Trophoblast cell (in vitro differentiated cells and primary cell): Measurements from ENCODE around the gene CD48. TPM values are rescaled to one million over a fixed set of nuclear protein-coding genes. Genes with fewer than 3 reads are reported as not detected.

ENCODE experiments used
- DNase-seq, 2 donors: peaks; one replicate each; pipeline ENCODE4 v3.0.0-alpha.2; 2016
- H2AFZ ChIP-seq: 2 replicates; pipeline ENCODE4 v1.6.1; 2013; ENCODE audit warnings: low read length, moderate library complexity, mild to moderate bottlenecking; ENCODE audit not compliant: insufficient read depth, poor library complexity
- H2AK5ac ChIP-seq: 2 replicates; pipeline ENCODE4 v1.6.1; 2013; ENCODE audit warnings: mild to moderate bottlenecking, low read length
- H2BK120ac ChIP-seq: 2 replicates; pipeline ENCODE4 v1.6.1; 2013; ENCODE audit warnings: low read length, mild to moderate bottlenecking, moderate library complexity; ENCODE audit not compliant: insufficient read depth, poor library complexity
- H2BK12ac ChIP-seq: 2 replicates; pipeline ENCODE4 v1.6.1; 2013; ENCODE audit warnings: mild to moderate bottlenecking, low read length, moderate library complexity
- H2BK5ac ChIP-seq: 2 replicates; pipeline ENCODE4 v1.6.1; 2013; ENCODE audit warnings: low read length, low read depth, moderate library complexity, mild to moderate bottlenecking; ENCODE audit not compliant: poor library complexity
- H3K14ac ChIP-seq: 2 replicates; pipeline ENCODE4 v1.6.1; 2013; ENCODE audit warnings: mild to moderate bottlenecking, low read length
- H3K18ac ChIP-seq: 2 replicates; pipeline ENCODE4 v1.6.1; 2013; ENCODE audit warnings: mild to moderate bottlenecking, low read length
- H3K23ac ChIP-seq: 2 replicates; pipeline ENCODE4 v1.6.1; 2013; ENCODE audit warnings: low read length
- H3K27ac ChIP-seq: 2 replicates; pipeline ENCODE4 v1.5.1; 2013; ENCODE audit warnings: low read depth, mild to moderate bottlenecking, inconsistent platforms, low read length, moderate library complexity
- H3K27me3 ChIP-seq: 2 replicates; pipeline ENCODE4 v1.6.1; 2013; ENCODE audit warnings: inconsistent platforms, mild to moderate bottlenecking, low read length, moderate library complexity; ENCODE audit not compliant: insufficient read depth
- H3K36me3 ChIP-seq, 2 experiments: 1 replicate in 1 of 2; 2 replicates in 1 of 2; pipeline ENCODE4 v1.6.1; 2013; ENCODE audit warnings: low read length in 2 of 2, mild to moderate bottlenecking in 2 of 2, moderate library complexity in 1 of 2; ENCODE audit not compliant: insufficient read depth in 2 of 2, control insufficient read depth in 1 of 2
- H3K4ac ChIP-seq: 2 replicates; pipeline ENCODE4 v1.6.1; 2013; ENCODE audit warnings: low read depth, mild to moderate bottlenecking, low read length, moderate library complexity
- H3K4me1 ChIP-seq, 2 experiments: 1 replicate in 1 of 2; 2 replicates in 1 of 2; pipeline ENCODE4 v1.6.1; 2013; ENCODE audit warnings: low read length in 2 of 2, mild to moderate bottlenecking in 2 of 2, moderate library complexity in 1 of 2; ENCODE audit not compliant: insufficient read depth in 2 of 2, control insufficient read depth in 1 of 2
- H3K4me2 ChIP-seq: 2 replicates; pipeline ENCODE4 v1.6.1; 2013; ENCODE audit warnings: inconsistent platforms, mild to moderate bottlenecking, low read length, moderate library complexity
- H3K4me3 ChIP-seq: 2 replicates; pipeline ENCODE4 v1.5.1; 2013; ENCODE audit warnings: mild to moderate bottlenecking, low read depth, low read length, inconsistent platforms
- H3K79me1 ChIP-seq: one replicate; pipeline ENCODE4 v1.6.1; 2013; ENCODE audit warnings: low read length
- H3K79me2 ChIP-seq: 2 replicates; pipeline ENCODE4 v1.6.1; 2013; ENCODE audit warnings: low read length, mild to moderate bottlenecking; ENCODE audit not compliant: control insufficient read depth, insufficient read depth, poor library complexity
- H3K9ac ChIP-seq: 2 replicates; pipeline ENCODE4 v1.6.1; 2013; ENCODE audit warnings: mild to moderate bottlenecking, low read length
- H3K9me3 ChIP-seq: 2 replicates; pipeline ENCODE4 v1.6.1; 2013; ENCODE audit warnings: low read depth, mild to moderate bottlenecking, control low read depth, inconsistent platforms, low read length; ENCODE audit not compliant: insufficient read depth
- H4K12ac ChIP-seq: 2 replicates; pipeline ENCODE4 v1.6.1; 2013; ENCODE audit warnings: low read depth, mild to moderate bottlenecking, low read length, moderate library complexity
- H4K8ac ChIP-seq: 2 replicates; pipeline ENCODE4 v1.6.1; 2013; ENCODE audit warnings: low read depth, mild to moderate bottlenecking, low read length, moderate library complexity
- H4K91ac ChIP-seq: one replicate; pipeline ENCODE4 v1.6.1; 2013; ENCODE audit warnings: low read depth, mild to moderate bottlenecking, low read length, moderate library complexity
- WGBS: extraction: QIAGEN DNeasy Blood & Tissue Kit; methylation state at CpG from one replicate; pipeline ENCODE4 v1.1.7; 2013; ENCODE audit warnings: missing lambda C conversion rate; ENCODE audit not compliant: insufficient read length, insufficient coverage; ENCODE audit errors: extremely low coverage; 5-methylcytosine and 5-hydroxymethylcytosine counted together
- polyA plus RNA-seq: library from polyadenylated mRNA; stranded (reverse); fragments of 200-250 nt; gene quantifications from 2 replicates; pipeline ENCODE4 v1.2.3, GENCODE V29; 2013

The CD48 gene
- polyA plus RNA-seq: not detected in 2 replicates

GRCh38 chr1:160711602-160712311 lies at the start of gene CD48:
Gene CD48 (minus strand): TSS chr1:160711822. CDS start chr1:160711763, 59 bp downstream.
- no peak within 1 kb of the TSS for H3K18ac ChIP-seq
- H3K4me1 ChIP-seq: no peaks in the 10 kb centered on the region
- no peaks in the 10 kb centered on the region for H3K79me1 ChIP-seq
- H3K36me3 ChIP-seq: no peaks in the 10 kb centered on the region
- H3K79me2 ChIP-seq: no peaks in the 10 kb centered on the region
- no peak within 1 kb of the TSS for H3K4me2 ChIP-seq
- WGBS: no CpG with 5 or more reads among the region's 9 CpGs
- no peak within 1 kb of the TSS for H3K4ac ChIP-seq
- H4K8ac ChIP-seq: no peak within 1 kb of the TSS
- no peak within 1 kb of the TSS for H2BK12ac ChIP-seq
- H4K91ac ChIP-seq: no peak within 1 kb of the TSS
- no peak within 1 kb of the TSS for H2BK120ac ChIP-seq
- H2AK5ac ChIP-seq: no peak within 1 kb of the TSS
- H3K4me3 ChIP-seq: peak within 1 kb of the TSS; percentile 49
- no peak within 1 kb of the TSS for H3K9ac ChIP-seq
- H2BK5ac ChIP-seq: no peak within 1 kb of the TSS
- no peak within 1 kb of the TSS for H3K14ac ChIP-seq
- no peak within 1 kb of the TSS for H3K23ac ChIP-seq
- no peak within 1 kb of the TSS for H4K12ac ChIP-seq
- H2AFZ ChIP-seq: no peak within 1 kb of the TSS
- DNase-seq: no peak
- no peaks in the 10 kb centered on the region for H3K27me3 ChIP-seq
- no peaks in the 10 kb centered on the region for H3K9me3 ChIP-seq
- H3K27ac ChIP-seq: no peak within 1 kb of the TSS

GRCh38 chr1:160761046-160761445 lies 49.4 kb upstream of the CD48 start:
- Histone ChIP-seq H3K79me1 (peaks cover 1% of the 10 kb centered on the region), H3K9ac (no peak overlapping the region), H4K91ac (no peak overlapping the region), H3K18ac (no peak overlapping the region), H2AK5ac (no peak overlapping the region), H3K4me1 (peaks cover 0 to 3% of the 10 kb centered on the region in 2 experiments), H3K4me2 (no peak overlapping the region), H2AFZ (no peak overlapping the region), H2BK120ac (no peak overlapping the region), H3K23ac (no peak overlapping the region), H4K8ac (no peak overlapping the region), H3K4ac (no peak overlapping the region), H4K12ac (no peak overlapping the region), H3K27ac (no peak overlapping the region), H3K9me3 (no peaks in the 10 kb centered on the region), H3K36me3 (no peaks in the 10 kb centered on the region), H3K79me2 (no peaks in the 10 kb centered on the region), H2BK5ac (no peak overlapping the region), H2BK12ac (no peak overlapping the region), H3K4me3 (no peak overlapping the region), H3K14ac (no peak overlapping the region), H3K27me3 (no peaks in the 10 kb centered on the region)
- no CpG with 5 or more reads among the region's 4 CpGs for WGBS
- no peak for DNase-seq

- no peak overlapping the region for H3K27ac ChIP-seq
- peak; percentile 71 to 87 for DNase-seq
- no peak overlapping the region for H4K91ac ChIP-seq
- no peak overlapping the region for H2BK5ac ChIP-seq
- no peaks in the 10 kb centered on the region for H3K27me3 ChIP-seq
- no peak overlapping the region for H3K23ac ChIP-seq
- H3K9ac ChIP-seq: no peak overlapping the region
- no peak overlapping the region for H3K14ac ChIP-seq
- H3K36me3 ChIP-seq: no peaks in the 10 kb centered on the region
- peaks cover 0 to 3% of the 10 kb centered on the region in 2 experiments for H3K4me1 ChIP-seq
- no peak overlapping the region for H2AK5ac ChIP-seq
- H4K12ac ChIP-seq: no peak overlapping the region
- H3K4me3 ChIP-seq: no peak overlapping the region
- no peak overlapping the region for H3K18ac ChIP-seq
- H3K79me2 ChIP-seq: no peaks in the 10 kb centered on the region
- H3K4ac ChIP-seq: no peak overlapping the region
- H3K4me2 ChIP-seq: no peak overlapping the region
- peaks cover 1% of the 10 kb centered on the region for H3K79me1 ChIP-seq
- H2BK12ac ChIP-seq: no peak overlapping the region
- no peak overlapping the region for H2AFZ ChIP-seq
- no peaks in the 10 kb centered on the region for H3K9me3 ChIP-seq
- H2BK120ac ChIP-seq: no peak overlapping the region
- no peak overlapping the region for H4K8ac ChIP-seq
These were observed 48.1 kb upstream of the CD48 start for GRCh38 chr1:160759740-160760139.

GRCh38 chr1:160758521-160758920 lies 46.9 kb upstream of the CD48 start:
- WGBS: no CpG with 5 or more reads among the region's 2 CpGs
- Histone ChIP-seq H3K4me1 (peaks cover 0 to 3% of the 10 kb centered on the region in 2 experiments), H4K8ac (no peak overlapping the region), H4K91ac (no peak overlapping the region), H3K9me3 (no peaks in the 10 kb centered on the region), H2BK12ac (no peak overlapping the region), H3K18ac (no peak overlapping the region), H3K27me3 (no peaks in the 10 kb centered on the region), H3K14ac (no peak overlapping the region), H2BK5ac (no peak overlapping the region), H3K27ac (no peak overlapping the region), H4K12ac (no peak overlapping the region), H3K9ac (no peak overlapping the region), H2AFZ (no peak overlapping the region), H3K4ac (no peak overlapping the region), H3K36me3 (no peaks in the 10 kb centered on the region), H3K4me3 (no peak overlapping the region), H3K4me2 (no peak overlapping the region), H3K23ac (no peak overlapping the region), H2BK120ac (no peak overlapping the region), H3K79me1 (peaks cover 1% of the 10 kb centered on the region), H3K79me2 (no peaks in the 10 kb centered on the region), H2AK5ac (no peak overlapping the region)
- DNase-seq: no peak
